Measurements from ENCODE around the gene MTIF2.
"Not testable (repeated sequence)": the region's sequence is repeated elsewhere in the genome, so short reads cannot be mapped to it uniquely, and the experiment has no call there.

The MTIF2 gene

DNA sequence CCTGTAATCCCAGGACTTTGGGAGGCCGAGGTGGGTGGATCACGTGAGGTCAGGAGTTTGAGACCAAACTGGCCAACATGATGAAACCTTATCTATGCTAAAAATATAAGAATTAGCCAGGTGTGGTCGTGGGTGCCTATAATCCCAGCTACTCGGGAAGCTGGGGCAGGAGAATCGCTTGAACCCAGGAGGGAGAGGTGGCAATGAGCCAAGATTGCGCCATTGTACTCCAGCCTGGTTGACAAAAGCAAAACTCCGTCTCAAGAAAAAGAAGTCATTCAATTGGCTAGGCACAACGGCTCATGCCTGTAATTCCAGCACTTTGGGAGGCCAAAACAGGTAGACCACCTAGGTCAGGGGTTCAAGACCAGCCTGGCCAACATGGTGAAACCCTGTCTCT is 27.4 kb downstream of the MTIF2 start:
- not testable (repeated sequence) for DNase-seq

DNA sequence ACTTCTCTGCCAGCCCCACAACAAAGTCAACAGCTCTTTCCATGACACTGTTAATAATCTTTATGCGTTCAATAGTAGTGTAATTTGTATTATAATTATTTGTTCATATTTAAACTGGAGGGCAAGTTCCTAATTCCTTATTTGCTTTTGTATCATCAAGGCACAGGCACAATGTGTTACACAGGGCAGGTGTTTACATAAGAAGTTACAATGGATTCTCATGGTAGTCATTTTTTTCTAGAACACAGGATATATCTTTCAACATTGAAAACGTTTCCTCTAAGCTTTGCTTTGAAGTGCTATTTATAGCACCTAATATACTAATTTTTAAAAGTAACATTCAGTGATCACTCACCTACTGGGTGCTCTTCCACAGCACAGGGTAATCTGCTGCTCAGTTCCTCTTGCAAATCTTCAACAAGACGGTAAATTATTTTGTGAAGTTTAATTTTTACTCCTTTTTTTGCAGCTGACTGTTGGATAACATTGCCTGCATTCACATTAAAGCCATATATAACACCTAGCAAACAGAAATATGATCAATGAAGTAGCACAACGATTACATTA is 29.3 kb downstream of the MTIF2 start:
- no peak for DNase-seq

DNA sequence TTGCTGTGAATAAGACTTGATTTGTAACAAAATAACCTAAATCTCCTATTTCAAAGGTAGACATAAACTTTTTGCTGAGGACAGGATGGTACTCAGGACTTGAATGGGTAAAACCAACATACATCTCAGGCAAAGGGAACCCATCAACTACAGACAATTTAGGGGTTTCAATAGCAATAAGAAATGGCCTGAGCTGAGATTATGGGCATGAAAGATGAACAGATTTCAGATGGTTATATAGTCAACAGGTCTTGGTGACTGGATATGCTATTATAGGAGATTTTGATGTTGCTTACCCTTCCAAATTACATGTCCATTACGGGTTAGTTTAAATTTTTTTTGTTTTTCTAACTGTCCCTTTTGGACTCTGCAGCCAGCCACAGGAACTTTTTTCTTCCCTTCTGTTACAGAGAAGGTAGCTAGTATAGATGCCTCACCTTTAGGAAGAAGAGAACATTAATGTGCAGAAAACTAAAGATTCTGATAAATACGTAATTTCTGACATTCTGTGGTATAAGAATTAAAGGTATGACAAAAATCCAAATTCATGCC is 32.0 kb downstream of the MTIF2 start:
- no peak for DNase-seq

DNA sequence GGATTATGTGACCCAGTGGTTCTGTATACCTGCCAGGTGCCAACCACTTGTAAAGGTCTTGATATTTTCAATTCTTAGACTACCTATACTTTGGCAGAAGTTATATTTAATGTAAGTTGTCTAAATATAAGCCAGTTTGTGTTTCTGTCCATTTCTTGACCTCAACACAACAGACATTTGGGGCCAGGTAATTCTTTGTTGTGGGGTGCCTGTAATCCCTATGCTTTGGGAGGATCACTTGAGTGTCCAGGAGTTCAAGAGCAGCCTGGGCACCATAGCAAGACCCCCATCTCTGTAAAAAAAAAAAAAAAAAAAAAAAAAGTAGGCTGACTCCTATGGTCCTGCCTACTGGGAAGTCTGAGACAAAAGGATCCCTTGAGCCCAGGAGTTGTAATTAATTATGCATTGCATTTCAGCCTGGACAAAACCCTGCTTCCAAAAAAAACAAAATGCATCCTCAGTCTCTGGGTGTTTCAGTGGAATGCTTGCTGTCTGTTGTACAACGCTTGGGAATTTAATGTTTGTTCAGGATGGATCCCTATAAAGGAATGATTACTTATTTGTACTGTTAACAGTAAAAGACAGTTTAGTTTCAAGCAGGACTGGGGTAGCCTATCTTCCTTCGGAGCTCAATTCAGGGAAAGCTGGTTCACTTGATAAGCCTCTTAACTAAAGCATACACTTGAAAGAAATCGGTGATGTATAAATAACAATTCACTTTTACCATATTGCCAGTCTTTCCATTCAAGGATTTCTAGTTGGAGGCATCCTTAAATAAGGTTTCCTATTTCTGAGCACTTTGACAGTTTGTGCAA is 33.1 kb downstream of the MTIF2 start:
- DNase-seq, result no peak

DNA sequence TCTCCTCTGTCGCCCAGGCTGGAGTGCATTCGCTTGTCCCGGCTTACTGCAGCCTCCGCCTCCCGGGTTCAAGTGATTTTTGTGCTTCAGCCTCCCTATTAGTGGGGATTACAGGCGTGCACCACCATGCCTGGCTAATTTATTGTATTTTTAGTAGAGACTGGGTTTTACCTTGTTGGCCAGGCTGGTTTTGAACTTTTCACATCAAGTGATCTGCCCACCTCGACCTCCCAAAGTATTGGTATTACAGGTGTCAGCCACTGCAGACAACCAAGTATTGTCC is 35.4 kb downstream of the MTIF2 start:
- no peak for DNase-seq

DNA sequence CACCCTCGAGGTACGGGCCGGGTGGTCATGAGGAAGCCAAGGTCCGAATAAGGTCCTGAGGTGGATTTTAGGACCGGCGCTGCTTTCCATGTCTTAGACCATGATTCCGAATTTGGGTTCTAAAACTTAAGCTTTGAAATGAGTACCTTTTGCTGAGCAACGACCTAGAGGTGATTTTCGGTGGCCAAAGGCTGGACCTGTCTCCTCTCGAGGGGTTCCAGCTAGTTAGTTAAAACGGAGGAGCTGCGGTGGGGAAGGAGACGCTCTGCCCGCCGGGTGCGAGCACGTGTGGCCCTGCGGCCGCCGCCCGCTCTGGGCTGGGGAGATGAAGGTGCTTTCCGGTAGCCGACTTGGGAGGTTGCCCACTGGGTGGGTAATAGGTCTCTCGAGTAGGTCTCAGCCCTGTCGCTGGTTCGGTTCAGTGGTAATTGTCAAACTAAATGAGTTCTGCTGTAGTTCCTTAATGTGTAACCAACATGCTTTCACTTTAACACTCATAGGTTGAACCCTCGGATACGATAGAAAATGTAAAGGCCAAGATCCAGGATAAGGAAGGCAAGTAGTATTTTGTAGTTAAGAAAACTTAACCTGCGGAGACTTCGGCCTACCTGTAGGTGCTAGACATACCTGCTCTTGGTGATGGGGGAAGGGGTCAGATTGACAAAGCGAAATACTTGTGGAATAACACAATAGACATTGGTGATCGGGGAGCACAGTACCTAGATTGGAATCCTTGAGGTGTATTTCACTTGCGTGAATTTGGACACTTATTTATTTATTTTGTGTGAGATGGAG is 36.0 kb downstream of the MTIF2 start:
- no peak for DNase-seq

DNA sequence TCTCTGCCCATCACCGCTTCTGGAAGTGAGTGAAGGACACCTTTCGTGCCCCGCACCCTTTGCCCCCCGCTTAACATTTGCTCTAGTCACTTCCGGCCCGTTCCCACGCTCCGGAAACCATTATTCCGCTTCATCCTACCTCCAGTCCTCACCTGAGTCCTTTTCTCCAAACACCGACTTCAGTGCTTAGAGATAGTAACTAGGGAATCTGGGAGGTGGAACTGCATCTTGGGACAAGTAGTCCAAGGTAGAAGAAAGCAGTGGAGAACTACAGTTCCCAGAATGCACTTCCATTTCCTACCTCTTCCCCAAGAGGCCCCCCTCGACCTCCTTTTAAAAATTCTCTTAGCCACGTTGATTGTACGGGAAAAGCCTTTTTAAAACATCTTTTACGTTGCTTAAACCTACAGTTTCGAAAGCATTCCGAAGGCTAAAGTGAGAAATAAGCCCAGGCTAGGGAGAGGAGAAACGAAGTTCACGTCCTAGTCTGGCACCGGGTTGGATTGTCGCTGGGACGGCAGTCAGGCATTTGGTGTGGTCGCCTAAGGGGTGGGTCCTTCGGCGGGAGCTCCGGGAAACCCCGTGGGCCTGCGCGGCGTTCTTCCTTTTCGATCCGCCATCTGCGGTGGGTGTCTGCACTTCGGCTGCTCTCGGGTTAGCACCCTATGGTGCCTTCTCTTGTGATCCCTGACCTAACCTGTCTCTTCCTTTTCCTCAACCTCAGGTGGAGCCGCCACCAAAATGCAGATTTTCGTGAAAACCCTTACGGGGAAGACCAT is 36.8 kb downstream of the MTIF2 start, which contains the start of the genes CLHC1 and RPS27A:
Gene CLHC1, minus strand, starts transcription at position 210 of the 779 bp plus-strand sequence. CDS start 9,882 bp downstream, outside the sequence.
Gene RPS27A, plus strand, starts transcription at position 605 of the 779 bp plus-strand sequence. Its CDS starts 137 bp downstream, at position 742.
- DNase-seq, result peak; percentile 87

DNA sequence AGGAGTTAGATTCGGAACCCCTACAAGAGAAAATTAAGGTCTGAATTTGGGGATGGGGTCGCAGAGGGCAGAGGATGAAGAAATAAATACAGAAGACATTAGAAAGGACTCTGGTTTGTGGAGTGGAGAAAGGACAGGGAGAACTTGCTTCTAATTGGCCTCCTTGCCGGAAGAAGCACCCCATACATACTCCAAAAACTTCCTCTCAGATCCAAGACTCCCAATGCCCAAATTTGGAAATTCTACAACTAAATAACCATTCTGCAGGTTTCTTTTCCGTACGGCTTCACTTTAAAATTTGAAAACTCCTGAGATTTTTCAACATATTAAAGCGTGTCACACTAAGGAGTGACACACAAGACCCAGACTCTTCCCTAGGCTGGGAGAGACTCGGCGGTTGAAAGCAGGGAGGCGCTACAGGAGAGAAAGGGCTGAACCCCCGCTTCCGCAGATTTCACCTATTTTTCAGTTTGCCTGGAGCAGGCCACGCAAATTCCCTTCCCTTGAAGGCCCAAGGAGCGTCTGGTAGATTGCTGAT is 37.4 kb downstream of the MTIF2 start:
- no peak for DNase-seq

DNA sequence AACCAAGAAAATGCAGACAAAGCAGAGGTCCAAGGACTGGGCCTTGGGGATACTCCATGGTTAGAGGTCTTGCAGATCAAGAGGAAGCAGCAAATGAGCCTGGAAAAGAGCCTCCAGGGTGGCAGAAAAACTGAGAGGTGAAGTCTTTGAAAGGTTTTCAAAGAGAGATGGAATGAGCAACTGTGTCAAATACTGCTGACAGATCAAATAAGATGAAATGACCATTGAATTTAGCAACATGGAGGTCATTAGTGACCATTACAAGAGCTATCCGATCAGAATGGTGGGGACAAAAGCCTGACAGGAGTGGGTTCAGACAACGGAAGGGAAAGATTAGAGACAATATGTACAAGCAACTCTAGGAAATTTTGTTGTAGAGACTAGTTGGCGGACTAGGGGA is 38.5 kb downstream of the MTIF2 start:
- DNase-seq, result no peak

DNA sequence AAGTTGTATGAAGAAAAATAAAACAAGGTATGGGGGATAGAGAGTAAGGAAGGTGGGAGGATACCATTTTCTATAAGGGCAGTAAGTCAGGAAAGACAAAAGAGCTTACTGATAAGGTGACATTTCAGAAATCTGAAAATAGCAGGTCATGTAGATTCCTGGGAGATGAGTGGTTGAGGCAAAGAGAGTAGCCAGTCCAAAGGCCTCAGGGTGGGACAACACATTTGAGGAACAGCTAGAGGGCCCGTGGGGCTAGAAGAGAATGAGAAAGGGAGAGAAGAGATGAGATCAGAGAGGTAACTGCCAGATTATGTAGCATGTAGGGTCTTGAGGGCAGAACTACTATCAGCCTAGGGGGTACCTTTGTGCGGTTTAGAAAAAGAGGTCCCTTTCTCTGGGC is 39.8 kb downstream of the MTIF2 start:
- DNase-seq, result no peak

DNA sequence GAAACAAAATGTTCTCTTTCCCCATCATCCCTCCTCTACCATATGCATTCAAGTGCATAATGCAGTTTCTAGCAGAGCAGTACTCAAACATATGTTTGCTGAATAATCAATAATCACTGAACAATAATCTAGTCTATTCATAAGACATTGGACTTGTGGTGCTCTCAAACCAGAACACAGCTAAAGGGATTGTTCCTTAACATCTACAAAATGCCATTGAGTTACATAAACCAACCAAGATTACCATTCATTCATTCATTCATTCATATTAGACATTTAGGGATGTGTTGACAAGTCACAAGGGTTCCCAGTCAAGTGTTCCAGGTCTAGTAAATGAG is 40.8 kb downstream of the MTIF2 start:
- DNase-seq, result no peak

DNA sequence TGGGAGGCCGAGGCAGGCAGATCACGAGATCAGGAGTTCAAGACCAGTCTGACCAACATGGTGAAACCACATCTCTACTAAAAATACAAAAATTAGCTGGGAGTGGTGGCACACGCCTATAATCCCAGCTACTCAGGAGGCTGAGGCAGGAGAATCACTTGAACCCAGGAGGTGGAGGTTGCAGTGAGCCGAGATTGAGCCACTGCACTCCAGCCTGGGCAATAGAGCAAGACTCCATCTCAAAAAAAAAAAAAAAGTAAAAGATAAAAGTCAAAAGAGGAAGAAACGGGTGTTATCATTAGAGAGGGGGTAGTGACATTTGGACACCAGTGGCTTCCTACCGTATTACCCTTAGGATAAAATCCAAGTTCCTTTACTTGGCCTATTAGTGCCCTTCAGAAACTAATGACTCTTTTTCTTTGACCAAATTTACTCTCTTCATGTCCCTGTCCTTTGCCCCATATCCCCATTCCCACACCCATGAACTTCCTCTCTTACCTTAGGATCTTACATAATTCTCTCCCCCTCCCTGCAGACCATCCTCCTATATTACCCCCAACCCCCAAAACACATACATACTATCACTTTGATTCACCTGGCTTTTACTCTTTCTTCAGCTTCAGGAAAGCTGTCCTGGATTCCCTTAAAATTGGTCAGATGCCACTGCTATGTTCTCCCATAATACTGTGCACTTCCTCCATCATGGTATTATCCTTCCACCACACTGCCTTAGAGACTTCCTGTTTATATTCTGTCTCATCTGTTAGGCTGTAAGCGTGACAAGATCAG is 41.4 kb downstream of the MTIF2 start:
- DNase-seq, result not testable (repeated sequence)

DNA sequence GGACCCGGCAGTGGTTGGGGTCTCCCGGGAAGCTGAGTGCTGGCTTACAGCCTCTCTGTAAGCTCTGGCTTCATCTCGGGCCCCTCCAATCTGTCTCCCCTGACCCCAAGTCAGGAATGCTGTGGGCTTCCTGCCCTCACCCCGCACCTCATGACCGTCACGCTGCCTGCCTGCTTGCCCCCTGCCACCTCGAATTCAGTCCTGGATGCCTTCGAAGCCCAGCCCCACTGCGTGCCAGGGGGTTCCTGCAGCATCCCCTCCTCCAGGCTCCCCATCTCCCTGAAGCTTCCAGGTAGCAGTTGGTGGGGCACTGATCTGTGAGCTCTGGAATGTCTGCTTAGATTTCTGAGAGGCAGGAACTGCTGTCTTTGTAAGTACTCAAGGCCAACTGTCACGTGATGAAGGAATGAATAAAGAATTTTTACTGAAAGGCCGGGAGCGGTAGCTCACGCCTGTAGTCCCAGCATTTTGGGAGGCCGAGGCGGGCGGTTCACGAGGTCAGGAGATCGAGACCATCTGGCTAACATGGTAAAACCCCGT is 43.5 kb downstream of the MTIF2 start:
- no peak for DNase-seq

DNA sequence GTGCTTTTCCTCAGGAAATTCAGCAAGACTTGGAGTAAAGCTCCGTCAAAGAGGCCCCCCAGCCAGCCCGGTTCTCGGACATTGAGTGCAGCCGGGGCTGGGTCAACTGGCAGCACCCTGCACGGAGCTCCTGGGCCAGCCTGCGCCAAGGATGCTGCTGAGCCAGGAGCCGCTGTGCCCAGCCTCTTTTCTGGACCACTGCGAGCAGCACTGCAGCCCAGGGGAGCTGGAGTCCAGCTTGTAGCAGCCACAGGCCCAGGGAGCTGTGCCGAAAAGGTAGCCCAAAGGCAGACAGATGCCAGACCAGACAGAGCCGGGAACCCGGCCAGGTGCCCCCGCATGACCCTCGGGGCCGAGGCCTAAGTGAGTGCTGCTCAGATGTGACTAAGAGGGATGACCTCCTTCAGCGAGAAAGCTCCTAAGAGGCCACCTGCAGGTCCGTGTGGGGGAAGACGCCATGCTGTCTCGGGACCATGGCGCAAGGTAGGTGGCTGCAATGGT is 44.2 kb downstream of the MTIF2 start:
- DNase-seq, result no peak

DNA sequence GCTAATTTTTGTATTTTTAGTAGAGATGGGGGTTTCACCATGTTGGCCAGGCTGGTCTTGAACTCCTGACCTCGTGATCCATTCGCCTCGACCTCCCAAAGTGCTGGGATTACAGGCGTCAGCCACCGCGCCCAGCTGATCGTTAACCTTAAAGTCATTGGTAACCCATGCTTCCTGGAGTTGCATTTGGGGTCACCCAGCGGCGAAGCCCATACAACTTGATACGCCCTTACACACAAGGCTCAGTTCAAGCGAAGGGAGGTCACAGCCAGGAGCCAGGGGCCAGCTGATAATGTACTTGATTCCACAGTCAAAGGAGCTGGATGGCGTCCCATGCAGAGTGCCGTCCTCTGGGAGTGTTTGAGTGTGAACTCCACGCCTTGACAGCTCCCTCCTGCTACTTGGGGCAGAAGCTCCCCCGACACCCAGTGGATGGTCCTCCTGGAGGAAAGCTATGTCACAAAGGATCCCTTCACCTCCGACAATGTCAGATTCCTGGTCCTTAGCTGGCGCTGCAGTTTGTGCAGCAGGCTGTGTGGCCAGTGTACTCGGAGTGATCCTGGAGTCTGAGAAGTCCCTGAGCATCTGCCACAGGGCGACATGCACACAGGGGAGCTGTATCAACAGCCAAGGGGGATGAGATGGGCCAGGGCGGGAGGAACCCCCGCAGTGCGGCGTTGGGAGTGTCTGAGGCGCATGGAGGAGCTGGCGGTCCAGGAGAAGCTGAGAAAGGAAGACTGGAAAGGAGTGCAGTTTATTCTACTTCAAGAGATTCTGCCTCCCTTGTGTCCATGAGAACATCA is 44.9 kb downstream of the MTIF2 start:
- no peak for DNase-seq

DNA sequence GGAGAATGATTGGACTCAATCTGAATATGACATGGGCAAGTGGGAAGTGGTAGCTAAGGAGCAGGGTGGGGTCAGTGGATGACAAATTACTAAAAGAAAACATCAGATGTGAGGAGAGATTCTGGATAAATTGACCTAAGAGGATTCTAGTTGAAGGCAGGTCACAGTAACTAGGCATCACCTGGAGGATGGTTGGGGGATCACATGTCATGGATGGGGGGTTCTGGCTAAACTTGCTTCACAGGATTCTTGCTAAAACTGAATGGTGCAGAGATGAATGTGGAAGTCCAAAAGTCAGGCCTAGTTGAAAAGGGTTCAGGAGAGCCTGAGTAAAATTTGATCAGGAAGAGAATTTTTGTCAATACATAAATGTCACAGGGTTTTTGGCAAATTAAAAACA is 55.2 kb downstream of the MTIF2 start:
- no peak for DNase-seq

DNA sequence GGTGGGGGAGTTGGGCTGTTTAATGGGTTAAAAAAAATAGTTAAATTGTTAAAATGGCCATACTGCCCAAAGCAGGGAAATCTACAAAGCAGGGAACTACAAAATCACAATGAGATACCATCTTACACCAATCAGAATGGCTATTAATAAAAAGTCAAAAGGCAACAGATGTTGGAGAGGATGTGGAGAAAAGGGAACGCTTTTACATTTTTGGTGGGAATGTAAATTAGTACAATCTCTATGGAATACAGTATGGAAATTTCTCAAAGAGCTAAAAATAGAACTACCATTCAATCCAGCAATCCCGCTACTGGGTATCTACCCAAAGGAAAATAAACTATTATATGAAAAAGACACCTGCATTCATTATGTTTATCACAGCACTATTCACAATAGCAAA is 64.1 kb downstream of the MTIF2 start:
- no peak for DNase-seq

DNA sequence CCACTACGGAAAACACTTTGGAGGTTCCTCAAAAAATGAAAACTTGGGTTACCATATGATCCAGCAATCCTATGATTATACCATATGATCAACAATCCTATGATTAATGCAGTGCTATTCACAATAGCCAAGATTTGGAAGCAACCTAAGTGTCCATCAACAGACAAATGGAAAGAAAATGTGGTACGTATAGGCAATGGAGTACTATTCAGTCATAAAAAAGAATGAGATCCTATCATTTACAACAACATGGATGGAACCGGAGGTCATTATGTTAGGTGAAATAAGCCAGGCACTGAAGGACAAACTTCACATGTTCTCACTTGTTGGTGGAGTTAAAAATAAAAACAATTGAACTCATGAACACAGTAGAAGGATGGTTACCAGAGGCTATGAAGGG is 64.5 kb downstream of the MTIF2 start:
- no peak for DNase-seq

DNA sequence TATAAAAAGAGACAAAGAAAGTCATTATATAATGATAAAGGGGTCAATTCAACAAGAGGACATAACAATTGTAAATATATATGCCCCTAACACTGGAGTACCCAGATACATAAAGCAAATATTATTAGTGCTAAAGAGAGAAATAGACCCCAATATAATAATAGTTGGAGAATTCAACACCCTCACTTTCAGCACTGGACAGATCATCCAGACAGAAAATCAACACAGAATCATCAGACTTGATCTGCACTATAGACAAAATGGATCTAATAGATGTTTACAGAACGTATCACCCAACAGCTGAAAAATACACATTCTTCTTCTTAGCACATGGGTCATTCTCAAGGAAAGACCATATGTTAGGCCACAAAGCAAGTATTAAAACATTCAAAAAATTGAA is 68.6 kb downstream of the MTIF2 start:
- no peak for DNase-seq

DNA sequence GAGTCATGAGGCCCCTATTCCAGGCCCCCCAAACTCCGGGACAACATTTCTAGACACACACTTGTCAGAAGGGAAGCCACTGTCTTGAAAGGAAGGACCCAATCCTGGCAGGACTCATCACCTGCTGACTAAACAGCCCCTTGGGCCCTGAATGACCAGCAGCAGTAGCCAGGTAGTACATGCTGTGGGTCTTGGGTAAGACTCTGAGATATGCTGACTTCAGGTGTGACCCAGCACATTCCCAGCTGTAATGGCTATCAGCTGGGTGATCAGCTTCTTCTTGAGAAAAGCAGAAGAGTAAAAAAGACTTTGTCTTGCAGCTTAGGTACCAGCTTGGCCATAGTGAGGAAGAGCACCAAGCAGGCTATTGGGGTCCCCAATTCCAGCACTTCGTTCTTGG is 72.5 kb downstream of the MTIF2 start:
- DNase-seq, result no peak

All from NCI-H1436 (cell line).